CD4-positive, alpha-beta T cell (primary cell): Measurements from ENCODE around the gene PGBD1. TPM values are rescaled to one million over a fixed set of nuclear protein-coding genes. Genes with fewer than 3 reads are reported as not detected.

Source experiments
- ATAC-seq: fragments of 200-7000 bp; cut with Tn5 transposase; one replicate; pipeline ENCODE4 v1.10.0; 2022; ENCODE audit warnings: mild to moderate bottlenecking; ENCODE audit not compliant: poor library complexity
- CTCF ChIA-PET: fragments of 350-600 bp; sonication (Branson Sonifier 250); formaldehyde crosslinking; loops from one replicate; lab custom pipeline; 2021; ENCODE audit warnings: antibody characterized with exemption, inconsistent platforms; lab: Charles Lee
- POLR2A ChIA-PET: fragments of 350-600 bp; sonication (Branson Sonifier 250); formaldehyde crosslinking; loops from one replicate; lab custom pipeline; 2021; ENCODE audit warnings: antibody characterized with exemption, inconsistent platforms; lab: Charles Lee
- DNase-seq, 14 experiments: peaks; one replicate each; pipeline ENCODE4 v3.0.0-alpha.2; 2013 to 2020; ENCODE audit warnings: mixed read lengths in 2 of 14
- H3K27ac ChIP-seq, 2 donors: one replicate each; pipeline versions ENCODE4 v1.5.1 to v1.7.0; 2013; ENCODE audit warnings: low read length in 2 of 2, low read depth in 1 of 2, mild to moderate bottlenecking in 1 of 2
- H3K27me3 ChIP-seq, 2 experiments: 1 replicate in 1 of 2; 2 replicates in 1 of 2; pipeline versions ENCODE4 v1.6.1 to v1.7.0; 2013; ENCODE audit warnings: low read length in 2 of 2, control low read depth in 1 of 2, mild to moderate bottlenecking in 1 of 2, moderate library complexity in 1 of 2; ENCODE audit not compliant: insufficient read depth in 2 of 2, control insufficient read depth in 1 of 2
- H3K36me3 ChIP-seq: one replicate; pipeline ENCODE4 v1.6.1; 2013; ENCODE audit warnings: low read length, control low read depth; ENCODE audit not compliant: insufficient read depth
- H3K4me1 ChIP-seq: one replicate; pipeline ENCODE4 v1.6.1; 2013; ENCODE audit warnings: low read length, control low read depth; ENCODE audit not compliant: insufficient read depth
- H3K4me3 ChIP-seq: one replicate; pipeline ENCODE4 v1.5.1; 2013; ENCODE audit warnings: mild to moderate bottlenecking, low read length, moderate library complexity
- H3K9me3 ChIP-seq, 2 experiments: 1 replicate in 1 of 2; 2 replicates in 1 of 2; pipeline versions ENCODE4 v1.6.1 to v1.7.0; 2013; ENCODE audit warnings: low read length in 2 of 2, mild to moderate bottlenecking in 2 of 2, control low read depth in 1 of 2, moderate library complexity in 1 of 2; ENCODE audit not compliant: control insufficient read depth in 1 of 2, insufficient read depth in 1 of 2
- H3K27ac Mint-ChIP-seq: one replicate; pipeline ENCODE4 v1.8.0; 2020; ENCODE audit warnings: mixed read lengths
- H3K27me3 Mint-ChIP-seq: one replicate; pipeline ENCODE4 v1.8.0; 2021; ENCODE audit warnings: mixed read lengths
- H3K36me3 Mint-ChIP-seq: one replicate; pipeline ENCODE4 v1.8.0; 2021; ENCODE audit warnings: low read depth, mixed read lengths
- H3K4me1 Mint-ChIP-seq: one replicate; pipeline ENCODE4 v1.8.0; 2021; ENCODE audit warnings: low read depth, mixed read lengths
- H3K4me3 Mint-ChIP-seq: one replicate; pipeline ENCODE4 v1.8.0; 2020; ENCODE audit warnings: mild to moderate bottlenecking, mixed read lengths
- H3K9me3 Mint-ChIP-seq: one replicate; pipeline ENCODE4 v1.8.0; 2020; ENCODE audit warnings: mixed read lengths
- CTCF ChIP-seq: fragments of 200-600 bp; IDR thresholded peaks from one replicate; pipeline ENCODE4 v1.8.0; 2022; ENCODE audit warnings: antibody characterized with exemption, mild to moderate bottlenecking
- intact Hi-C, 2 experiments: fragments of 100-400 bp; cut with DNase I in 1 of 2; cut with micrococcal nuclease in 1 of 2; formaldehyde crosslinking; loops; one replicate each; pipeline versions ENCODE4 v1.15.1 to v1.9.0; 2023 to 2025; cut with DNase I, micrococcal nuclease
- polyA plus RNA-seq, 2 donors: library from polyadenylated mRNA; unstranded; fragments of 120-200 nt; gene quantifications; one replicate each; pipeline ENCODE4 v1.2.1, GENCODE V29; 2013
- total RNA-seq, 174 experiments: library from RNA in 2 of 174; stranded (reverse) in 2 of 174; gene quantifications; one replicate each; pipeline ENCODE4 v1.2.3 and lab custom pipeline; 2021 to 2026

Gene PGBD1
- total RNA-seq: 1 to 10 TPM; 1.3 to 1.4 TPM
- polyA plus RNA-seq (2013, experiment 1 of 2): 1.2 TPM
- polyA plus RNA-seq (2013, experiment 2 of 2): 1.8 TPM
- 0.46 to 10.9 (median 2.5) reads per million in 172 experiments for total RNA-seq (lab: John Stamatoyannopoulos, UW)

- ATAC-seq (peak; percentile 55), DNase-seq (peak in 10 of 14 experiments; percentile 13 to 58 (median 34))
- Histone ChIP-seq H3K36me3 (peaks cover 8% of the 10 kb centered on the region), H3K27me3 (peaks cover 12 to 33% of the 10 kb centered on the region in 2 experiments), H3K4me3 (peak within 1 kb of the TSS; percentile 46), H3K4me1 (peaks cover 10% of the 10 kb centered on the region), H3K9me3 (peaks cover 0 to 4% of the 10 kb centered on the region in 2 experiments), H3K27ac (no peak within 1 kb of the TSS)
- ChIA-PET POLR2A (interaction anchor here (0.8 to 1.2 kb wide), 3 partner anchors 11 to 29 kb away, joined by 3 to 12 read pairs (median 3); partner anchors contain the start of genes ZKSCAN4 and ZSCAN26), CTCF (interaction anchor here (1.6 kb wide), 1 partner anchor 75 kb away, joined by 6 read pairs; no protein-coding TSS in a partner anchor)
- Mint-ChIP-seq H3K4me3 (peak within 1 kb of the TSS; percentile 67), H3K9me3 (no peaks in the 10 kb centered on the region), H3K27ac (no peak within 1 kb of the TSS), H3K36me3 (peaks cover 21% of the 10 kb centered on the region), H3K4me1 (peaks cover 8% of the 10 kb centered on the region), H3K27me3 (peaks cover 48% of the 10 kb centered on the region)
- intact Hi-C loops: no loop called here
- no peak for TF ChIP-seq CTCF
Measured at GRCh38 chr6:28281288-28282064, at the start of gene PGBD1. PGBD1 (plus strand) TSS chr6:28281572; CDS start chr6:28283814, 2,242 bp downstream.

GRCh38 chr6:28232785-28233184, 48.6 kb upstream of the PGBD1 start:
- intact Hi-C loops: no loop called here
- Mint-ChIP-seq H3K4me3 (no peak overlapping the region), H3K27me3 (peaks cover 25% of the 10 kb centered on the region), H3K4me1 (no peaks in the 10 kb centered on the region), H3K27ac (no peak overlapping the region), H3K9me3 (no peaks in the 10 kb centered on the region), H3K36me3 (no peaks in the 10 kb centered on the region)
- ChIA-PET POLR2A (no interaction called here), CTCF (no interaction called here)
- Histone ChIP-seq H3K4me3 (no peak overlapping the region), H3K9me3 (no peaks in the 10 kb centered on the region), H3K27ac (no peak overlapping the region), H3K36me3 (peaks cover 4% of the 10 kb centered on the region), H3K4me1 (no peaks in the 10 kb centered on the region), H3K27me3 (no peaks in the 10 kb centered on the region)
- ATAC-seq (no peak), DNase-seq (no peak)
- TF ChIP-seq CTCF: no peak

- TF ChIP-seq CTCF: no peak
- Mint-ChIP-seq H3K36me3 (no peaks in the 10 kb centered on the region), H3K9me3 (no peaks in the 10 kb centered on the region), H3K27me3 (peaks cover 18% of the 10 kb centered on the region), H3K27ac (no peak overlapping the region), H3K4me3 (no peak overlapping the region), H3K4me1 (no peaks in the 10 kb centered on the region)
- Histone ChIP-seq H3K27ac (no peak overlapping the region), H3K9me3 (no peaks in the 10 kb centered on the region), H3K36me3 (no peaks in the 10 kb centered on the region), H3K27me3 (no peaks in the 10 kb centered on the region), H3K4me1 (no peaks in the 10 kb centered on the region), H3K4me3 (no peak overlapping the region)
- intact Hi-C loops: no loop called here
- no peak for ATAC-seq
- CTCF ChIA-PET: no interaction called here
- POLR2A ChIA-PET: no interaction called here
- no peak for DNase-seq
Measured at GRCh38 chr6:28235912-28236452, 45.4 kb upstream of the PGBD1 start.
